C4-2B (cell line): ENCODE data around the gene KPNA2.

Source experiments
- CTCF ChIP-seq: fragments of 450-650 bp; conservative IDR thresholded peaks from 2 replicates; pipeline ENCODE4 v1.5.1; 2017; ENCODE audit warnings: mild to moderate bottlenecking
- ZFX ChIP-seq: fragments of 450-650 bp; IDR thresholded peaks from 2 replicates; pipeline ENCODE4 v1.6.1; 2017

GRCh38 chr17:68095205-68095811 lies 59.8 kb downstream of the KPNA2 start:
- no peak for TF ChIP-seq CTCF
- TF ChIP-seq ZFX, result no peak
